Activated CD4-positive, alpha-beta T cell treated with anti-CD3 and anti-CD28 coated beads, Interleukin-2, amount 10 ng/mL, durations not matched to agents 7 days and 5 days (primary cell): Measurements from ENCODE around the gene RASSF8. TPM values are rescaled to one million over a fixed set of nuclear protein-coding genes. Genes with fewer than 3 reads are reported as not detected.

Experiments
- CTCF ChIA-PET: fragments of 350-600 bp; sonication (Branson Sonifier 250); formaldehyde crosslinking; loops from one replicate; lab custom pipeline; 2021; ENCODE audit warnings: antibody characterized with exemption; lab: Charles Lee
- POLR2A ChIA-PET: fragments of 350-600 bp; sonication (Branson Sonifier 250); formaldehyde crosslinking; loops from one replicate; lab custom pipeline; 2021; ENCODE audit warnings: antibody characterized with exemption; lab: Charles Lee
- DNase-seq: peaks from one replicate; pipeline ENCODE4 v3.0.0-alpha.2; 2020
- H3K27ac Mint-ChIP-seq: one replicate; pipeline ENCODE4 v1.8.0; 2021; ENCODE audit warnings: mild to moderate bottlenecking, moderate library complexity, mixed read lengths
- H3K27me3 Mint-ChIP-seq: one replicate; pipeline ENCODE4 v1.8.0; 2021; ENCODE audit warnings: mixed read lengths
- H3K36me3 Mint-ChIP-seq: one replicate; pipeline ENCODE4 v1.8.0; 2021; ENCODE audit warnings: low read depth, mixed read lengths
- H3K4me1 Mint-ChIP-seq: one replicate; pipeline ENCODE4 v1.8.0; 2021; ENCODE audit warnings: mixed read lengths
- H3K4me3 Mint-ChIP-seq: one replicate; pipeline ENCODE4 v1.8.0; 2021; ENCODE audit warnings: mild to moderate bottlenecking, moderate library complexity, mixed read lengths
- H3K9me3 Mint-ChIP-seq: one replicate; pipeline ENCODE4 v1.8.0; 2021; ENCODE audit warnings: mixed read lengths
- total RNA-seq, 2 experiments: library from RNA; stranded (reverse); gene quantifications; one replicate each; pipeline ENCODE4 v1.2.3, GENCODE V29; 2021

RASSF8 gene
- total RNA-seq, 2 experiments from 2014 or later, result 0.92 to 2.1 TPM

- Mint-ChIP-seq H3K36me3 (no peaks in the 10 kb centered on the region), H3K4me1 (no peaks in the 10 kb centered on the region), H3K9me3 (peaks cover 5% of the 10 kb centered on the region), H3K27me3 (no peaks in the 10 kb centered on the region), H3K27ac (no peak overlapping the region), H3K4me3 (no peak overlapping the region)
- ChIA-PET CTCF (no interaction called here), POLR2A (no interaction called here)
- no peak for DNase-seq
Measured at GRCh38 chr12:26003065-26003464, 44.6 kb downstream of the RASSF8 start.

- Mint-ChIP-seq H3K4me3 (no peak overlapping the region), H3K4me1 (peaks cover 2% of the 10 kb centered on the region), H3K36me3 (no peaks in the 10 kb centered on the region), H3K27ac (no peak overlapping the region), H3K27me3 (no peaks in the 10 kb centered on the region), H3K9me3 (peaks cover 5% of the 10 kb centered on the region)
- DNase-seq, result no peak
- ChIA-PET POLR2A (no interaction called here), CTCF (no interaction called here)
Measured at GRCh38 chr12:26007566-26007965, 49.1 kb downstream of the RASSF8 start.

GRCh38 chr12:26009593-26009992 is 51.1 kb downstream of the RASSF8 start:
- peaks cover 2% of the 10 kb centered on the region for H3K4me1 Mint-ChIP-seq
- no peaks in the 10 kb centered on the region for H3K9me3 Mint-ChIP-seq
- ChIA-PET POLR2A (no interaction called here), CTCF (no interaction called here)
- H3K27ac Mint-ChIP-seq, result no peak overlapping the region
- no peak for DNase-seq
- H3K27me3 Mint-ChIP-seq, result no peaks in the 10 kb centered on the region
- H3K4me3 Mint-ChIP-seq, result no peak overlapping the region
- no peaks in the 10 kb centered on the region for H3K36me3 Mint-ChIP-seq

GRCh38 chr12:26010293-26010821 is 51.9 kb downstream of the RASSF8 start:
- Mint-ChIP-seq H3K9me3 (no peaks in the 10 kb centered on the region), H3K4me1 (peaks cover 2% of the 10 kb centered on the region), H3K4me3 (no peak overlapping the region), H3K27me3 (no peaks in the 10 kb centered on the region), H3K27ac (no peak overlapping the region), H3K36me3 (no peaks in the 10 kb centered on the region)
- ChIA-PET POLR2A (no interaction called here), CTCF (no interaction called here)
- no peak for DNase-seq

- no peak overlapping the region for H3K4me3 Mint-ChIP-seq
- H3K9me3 Mint-ChIP-seq, result no peaks in the 10 kb centered on the region
- ChIA-PET POLR2A (no interaction called here), CTCF (no interaction called here)
- no peaks in the 10 kb centered on the region for H3K27me3 Mint-ChIP-seq
- H3K4me1 Mint-ChIP-seq, result peaks cover 2% of the 10 kb centered on the region
- H3K36me3 Mint-ChIP-seq, result no peaks in the 10 kb centered on the region
- no peak for DNase-seq
- no peak overlapping the region for H3K27ac Mint-ChIP-seq
Measured at GRCh38 chr12:26011099-26011498, 52.6 kb downstream of the RASSF8 start.

GRCh38 chr12:26014085-26014484 is 55.6 kb downstream of the RASSF8 start:
- H3K9me3 Mint-ChIP-seq, result no peaks in the 10 kb centered on the region
- peaks cover 2% of the 10 kb centered on the region for H3K4me1 Mint-ChIP-seq
- H3K27ac Mint-ChIP-seq, result no peak overlapping the region
- no peak for DNase-seq
- H3K36me3 Mint-ChIP-seq, result no peaks in the 10 kb centered on the region
- peaks cover 3% of the 10 kb centered on the region for H3K27me3 Mint-ChIP-seq
- H3K4me3 Mint-ChIP-seq, result no peak overlapping the region
- ChIA-PET POLR2A (no interaction called here), CTCF (no interaction called here)

- Mint-ChIP-seq H3K36me3 (no peaks in the 10 kb centered on the region), H3K4me1 (no peaks in the 10 kb centered on the region), H3K27me3 (peaks cover 7% of the 10 kb centered on the region), H3K4me3 (no peak overlapping the region), H3K27ac (no peak overlapping the region), H3K9me3 (no peaks in the 10 kb centered on the region)
- no peak for DNase-seq
- ChIA-PET POLR2A (no interaction called here), CTCF (interaction anchor here (0.7 kb wide), 1 partner anchor 336 kb away, joined by 3 read pairs; no protein-coding TSS in a partner anchor)
Measured at GRCh38 chr12:26016516-26016915, 58.0 kb downstream of the RASSF8 start.

- DNase-seq, result peak; percentile 21
- no peak overlapping the region for H3K27ac Mint-ChIP-seq
- H3K4me3 Mint-ChIP-seq, result no peak overlapping the region
- H3K27me3 Mint-ChIP-seq, result peaks cover 7% of the 10 kb centered on the region
- no peaks in the 10 kb centered on the region for H3K9me3 Mint-ChIP-seq
- H3K36me3 Mint-ChIP-seq, result no peaks in the 10 kb centered on the region
- ChIA-PET CTCF (interaction anchor here (0.6 to 1.3 kb wide), 2 partner anchors 578 to 582 kb away, joined by 3 read pairs; no protein-coding TSS in a partner anchor), POLR2A (no interaction called here)
- H3K4me1 Mint-ChIP-seq, result no peaks in the 10 kb centered on the region
Measured at GRCh38 chr12:26017484-26018211, 59.2 kb downstream of the RASSF8 start.

GRCh38 chr12:26018926-26019325 is 60.4 kb downstream of the RASSF8 start:
- no peak for DNase-seq
- H3K27me3 Mint-ChIP-seq, result peaks cover 7% of the 10 kb centered on the region
- no peaks in the 10 kb centered on the region for H3K9me3 Mint-ChIP-seq
- H3K27ac Mint-ChIP-seq, result no peak overlapping the region
- H3K4me1 Mint-ChIP-seq, result no peaks in the 10 kb centered on the region
- ChIA-PET CTCF (no interaction called here), POLR2A (no interaction called here)
- no peaks in the 10 kb centered on the region for H3K36me3 Mint-ChIP-seq
- H3K4me3 Mint-ChIP-seq, result no peak overlapping the region

GRCh38 chr12:26021534-26021933 is 63.1 kb downstream of the RASSF8 start:
- ChIA-PET CTCF (interaction anchor here (0.7 to 0.8 kb wide), 2 partner anchors 10 to 117 kb away, joined by 3 read pairs; no protein-coding TSS in a partner anchor), POLR2A (no interaction called here)
- peaks cover 7% of the 10 kb centered on the region for H3K27me3 Mint-ChIP-seq
- DNase-seq, result no peak
- H3K4me1 Mint-ChIP-seq, result no peaks in the 10 kb centered on the region
- no peak overlapping the region for H3K4me3 Mint-ChIP-seq
- H3K27ac Mint-ChIP-seq, result no peak overlapping the region
- no peaks in the 10 kb centered on the region for H3K36me3 Mint-ChIP-seq
- H3K9me3 Mint-ChIP-seq, result no peaks in the 10 kb centered on the region

- Mint-ChIP-seq H3K27ac (no peak overlapping the region), H3K9me3 (no peaks in the 10 kb centered on the region), H3K4me1 (no peaks in the 10 kb centered on the region), H3K27me3 (peaks cover 7% of the 10 kb centered on the region), H3K36me3 (no peaks in the 10 kb centered on the region), H3K4me3 (no peak overlapping the region)
- DNase-seq, result no peak
- ChIA-PET POLR2A (no interaction called here), CTCF (no interaction called here)
Measured at GRCh38 chr12:26022043-26022442, 63.6 kb downstream of the RASSF8 start.

GRCh38 chr12:26026713-26027112 is 68.2 kb downstream of the RASSF8 start:
- no peak overlapping the region for H3K4me3 Mint-ChIP-seq

GRCh38 chr12:26027401-26027800 is 68.9 kb downstream of the RASSF8 start:
- CTCF ChIA-PET, result no interaction called here
- Mint-ChIP-seq H3K36me3 (no peaks in the 10 kb centered on the region), H3K4me1 (no peaks in the 10 kb centered on the region), H3K9me3 (no peaks in the 10 kb centered on the region), H3K27ac (no peak overlapping the region), H3K27me3 (peaks cover 3% of the 10 kb centered on the region), H3K4me3 (no peak overlapping the region)
- DNase-seq, result no peak
- POLR2A ChIA-PET, result no interaction called here

More at GRCh38 chr12:26026713-26027112, 68.2 kb downstream of the RASSF8 start:
- CTCF ChIA-PET, result no interaction called here
- POLR2A ChIA-PET, result no interaction called here
- Mint-ChIP-seq H3K27ac (no peak overlapping the region), H3K36me3 (no peaks in the 10 kb centered on the region), H3K9me3 (no peaks in the 10 kb centered on the region), H3K4me1 (no peaks in the 10 kb centered on the region), H3K27me3 (peaks cover 3% of the 10 kb centered on the region)
- no peak for DNase-seq
